GM12874 (cell line): ENCODE measurements around the gene MYPOP.

ENCODE experiments used
- CTCF ChIP-seq: IDR thresholded peaks from 2 replicates; pipeline ENCODE4 v1.5.1; 2011; ENCODE audit warnings: low read depth, mild to moderate bottlenecking, control low read depth, low read length, moderate library complexity; ENCODE audit not compliant: insufficient read depth

The MYPOP gene

GRCh38 chr19:45881082-45881908 is 21.1 kb downstream of the MYPOP start:
- TF ChIP-seq CTCF: no peak

- no peak for TF ChIP-seq CTCF
Observed at GRCh38 chr19:45879971-45880370, 22.4 kb downstream of the MYPOP start.

- TF ChIP-seq CTCF: no peak
Observed at GRCh38 chr19:45879055-45879454, 23.4 kb downstream of the MYPOP start.

- no peak for TF ChIP-seq CTCF
Observed at GRCh38 chr19:45878043-45878794, 24.2 kb downstream of the MYPOP start.

- TF ChIP-seq CTCF: no peak
Observed at GRCh38 chr19:45876411-45877197, 25.8 kb downstream of the MYPOP start.

GRCh38 chr19:45876161-45876410 is 26.3 kb downstream of the MYPOP start:
- no peak for TF ChIP-seq CTCF

- TF ChIP-seq CTCF: no peak
Observed at GRCh38 chr19:45874620-45874966, 27.8 kb downstream of the MYPOP start.
